IPS-18a (cell line): ENCODE results near the gene SUPT5H.
A peak's percentile ranks its signal among the peaks of the same experiment; 100 is the strongest.

ENCODE experiments used
- H3K27ac ChIP-seq: one replicate; pipeline ENCODE4 v1.5.1; 2013; ENCODE audit warnings: low read length
- H3K27me3 ChIP-seq: one replicate; pipeline ENCODE4 v1.6.1; 2013; ENCODE audit warnings: mild to moderate bottlenecking, low read length; ENCODE audit not compliant: control insufficient read depth, insufficient read depth
- H3K36me3 ChIP-seq: one replicate; pipeline ENCODE4 v1.6.1; 2013; ENCODE audit warnings: low read depth, low read length; ENCODE audit not compliant: control insufficient read depth
- H3K4me1 ChIP-seq: one replicate; pipeline ENCODE4 v1.6.1; 2013; ENCODE audit warnings: low read depth, low read length; ENCODE audit not compliant: control insufficient read depth
- H3K4me3 ChIP-seq: one replicate; pipeline ENCODE4 v1.5.1; 2013; ENCODE audit warnings: low read length
- H3K9ac ChIP-seq: one replicate; pipeline ENCODE4 v1.6.1; 2013; ENCODE audit warnings: mild to moderate bottlenecking, low read length, moderate library complexity
- H3K9me3 ChIP-seq: one replicate; pipeline ENCODE4 v1.6.1; 2013; ENCODE audit warnings: low read depth, low read length; ENCODE audit not compliant: control insufficient read depth

Gene SUPT5H

DNA sequence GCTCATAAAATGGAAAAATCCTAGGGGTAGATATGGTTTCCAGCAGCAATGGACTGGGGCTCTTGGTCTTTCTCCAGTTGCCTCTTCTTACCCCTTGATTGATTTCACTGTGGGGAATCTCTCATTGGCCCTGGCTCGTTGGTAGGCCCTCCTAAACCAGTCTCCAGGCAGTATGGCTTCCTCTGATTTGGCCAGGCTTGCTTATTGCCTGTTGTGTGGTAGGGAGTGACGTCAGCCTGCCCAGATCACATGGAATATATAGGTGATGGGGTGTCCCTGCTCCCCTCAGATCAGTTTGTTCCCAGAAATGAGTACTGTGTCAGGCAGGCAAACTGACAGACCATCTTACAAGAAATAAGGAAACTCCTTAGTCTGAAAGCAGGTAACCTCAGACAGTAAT lies 63.9 kb downstream of the SUPT5H start:
- H3K27me3 ChIP-seq, result peaks cover 73% of the 10 kb centered on the region
- H3K4me3 ChIP-seq, result no peak overlapping the region
- H3K9me3 ChIP-seq, result no peaks in the 10 kb centered on the region
- H3K27ac ChIP-seq, result no peak overlapping the region
- H3K4me1 ChIP-seq, result no peaks in the 10 kb centered on the region
- no peak overlapping the region for H3K9ac ChIP-seq
- H3K36me3 ChIP-seq, result no peaks in the 10 kb centered on the region

GRCh38 chr19:39512988-39513387 lies 67.6 kb downstream of the SUPT5H start:
- H3K4me1 ChIP-seq, result peaks cover 3% of the 10 kb centered on the region
- no peak overlapping the region for H3K27ac ChIP-seq
- H3K27me3 ChIP-seq, result peaks cover 58% of the 10 kb centered on the region
- H3K36me3 ChIP-seq, result no peaks in the 10 kb centered on the region
- no peak overlapping the region for H3K9ac ChIP-seq
- no peaks in the 10 kb centered on the region for H3K9me3 ChIP-seq
- no peak overlapping the region for H3K4me3 ChIP-seq

DNA sequence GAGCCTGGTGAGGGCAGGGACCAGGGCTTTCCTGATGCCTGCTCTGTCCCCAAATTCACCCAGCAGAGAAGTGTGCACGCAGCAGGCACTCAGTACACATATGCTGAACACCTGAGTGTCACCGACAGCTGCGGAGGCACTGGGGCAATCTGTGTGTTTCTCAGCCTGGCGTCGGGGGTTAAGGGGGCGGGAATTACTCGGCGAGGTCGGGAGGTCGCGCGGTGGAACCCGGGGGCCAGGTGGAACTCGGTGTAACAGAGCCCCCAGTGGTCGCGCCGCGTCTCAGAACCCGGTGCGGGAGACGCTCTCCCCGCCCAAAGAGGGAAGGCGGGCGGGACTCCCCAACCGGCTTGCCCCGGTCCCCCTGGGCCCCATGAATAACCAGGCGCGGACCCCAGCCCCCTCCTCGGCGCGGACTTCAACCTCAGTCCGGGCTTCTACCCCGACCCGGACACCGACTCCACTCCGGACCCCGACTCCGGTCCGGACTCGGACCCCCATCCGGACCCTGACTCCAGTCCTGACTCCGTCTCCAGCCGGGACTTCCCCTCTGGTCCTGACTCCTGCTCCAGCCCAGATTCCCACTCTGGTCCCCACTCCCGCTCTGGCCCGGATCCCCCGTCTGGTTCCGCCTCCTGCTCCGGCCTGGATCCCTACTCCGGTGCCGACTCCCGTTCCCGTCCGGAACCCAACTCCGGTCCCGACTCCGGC lies 69.6 kb downstream of the SUPT5H start, which contains the start of gene SELENOV:
TSS of gene SELENOV (plus strand) at position 300 of the 711 bp plus-strand sequence. CDS start at position 374, 74 bp downstream.
- Histone ChIP-seq H3K36me3 (no peaks in the 10 kb centered on the region), H3K27ac (peak within 1 kb of the TSS; percentile 53), H3K4me1 (peaks cover 3% of the 10 kb centered on the region), H3K4me3 (peak within 1 kb of the TSS; percentile 90), H3K9me3 (no peaks in the 10 kb centered on the region), H3K9ac (peak within 1 kb of the TSS; percentile 78), H3K27me3 (peaks cover 42% of the 10 kb centered on the region)

- peak overlapping the region; percentile 90 for H3K4me3 ChIP-seq
- H3K9ac ChIP-seq, result peak overlapping the region; percentile 78
- peaks cover 3% of the 10 kb centered on the region for H3K36me3 ChIP-seq
- H3K9me3 ChIP-seq, result no peaks in the 10 kb centered on the region
- peak overlapping the region; percentile 53 for H3K27ac ChIP-seq
- peaks cover 3% of the 10 kb centered on the region for H3K4me1 ChIP-seq
- peaks cover 42% of the 10 kb centered on the region for H3K27me3 ChIP-seq
These were observed 70.3 kb downstream of the SUPT5H start for GRCh38 chr19:39515551-39516191.

DNA sequence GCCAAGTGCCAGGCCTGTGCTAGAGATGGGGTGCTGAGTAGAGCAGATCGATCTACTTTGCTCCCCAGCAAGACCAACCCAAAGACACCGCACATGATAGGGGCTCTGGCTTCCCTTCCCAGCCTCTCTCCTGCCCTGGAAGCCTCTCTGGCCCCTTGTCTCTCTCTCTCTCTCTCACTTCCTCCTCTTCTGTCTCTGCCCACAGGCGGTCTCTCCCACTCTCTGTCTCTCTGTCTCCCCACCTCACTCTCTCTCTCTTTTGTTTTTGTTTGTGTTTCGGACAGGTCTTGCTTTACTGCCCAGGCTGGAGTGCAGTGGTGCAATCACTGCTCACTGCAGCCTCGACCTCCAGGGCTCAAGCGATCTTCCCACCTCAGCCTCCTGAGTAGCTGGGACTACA lies 70.9 kb downstream of the SUPT5H start:
- Histone ChIP-seq H3K27me3 (peaks cover 42% of the 10 kb centered on the region), H3K4me1 (peaks cover 3% of the 10 kb centered on the region), H3K27ac (no peak overlapping the region), H3K9me3 (no peaks in the 10 kb centered on the region), H3K9ac (peak overlapping the region; percentile 78), H3K36me3 (peaks cover 3% of the 10 kb centered on the region), H3K4me3 (peak overlapping the region; percentile 90)

DNA sequence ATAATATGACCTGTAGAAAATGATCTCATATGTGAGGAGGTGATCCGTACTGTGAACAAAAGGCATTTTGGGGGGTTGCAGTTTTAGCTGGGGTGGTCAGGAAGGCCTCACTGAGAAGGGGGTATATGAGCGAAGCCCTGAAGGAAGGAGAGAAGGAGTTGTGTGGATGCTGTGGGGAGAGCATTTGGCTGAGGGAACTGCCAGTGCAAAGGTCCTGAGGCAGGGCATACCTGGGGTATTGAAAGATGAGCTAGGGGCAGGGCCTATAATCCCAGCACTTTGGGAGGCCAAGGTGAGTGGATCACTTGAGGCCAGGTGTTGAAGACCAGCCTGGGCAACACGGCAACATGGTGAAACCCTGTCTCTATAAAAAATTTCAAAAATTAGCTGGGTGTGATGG lies 72.0 kb downstream of the SUPT5H start:
- H3K9me3 ChIP-seq, result no peaks in the 10 kb centered on the region
- peaks cover 3% of the 10 kb centered on the region for H3K36me3 ChIP-seq
- peaks cover 40% of the 10 kb centered on the region for H3K27me3 ChIP-seq
- H3K4me1 ChIP-seq, result peaks cover 3% of the 10 kb centered on the region
- H3K9ac ChIP-seq, result no peak overlapping the region
- no peak overlapping the region for H3K4me3 ChIP-seq
- no peak overlapping the region for H3K27ac ChIP-seq

DNA sequence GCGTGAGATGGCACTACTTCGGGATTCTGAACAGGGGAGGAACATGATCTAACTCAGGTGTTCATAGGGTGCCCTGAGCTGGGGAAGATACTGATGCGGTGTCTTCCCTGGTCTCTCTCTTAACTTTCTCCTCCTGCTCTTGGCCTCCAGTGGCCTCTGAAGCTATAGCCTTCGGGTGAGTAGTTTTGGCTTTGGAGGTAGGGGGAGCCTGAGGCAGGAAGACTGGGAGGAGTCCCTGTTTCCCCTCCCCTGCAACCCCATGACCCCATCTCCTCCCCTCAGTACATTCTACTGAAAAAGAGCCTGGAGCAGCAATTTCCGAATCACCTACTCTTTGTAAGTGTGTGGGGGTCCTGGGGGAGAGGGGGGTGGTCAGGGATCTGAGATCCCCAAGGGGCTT lies 73.1 kb downstream of the SUPT5H start:
- H3K27ac ChIP-seq, result no peak overlapping the region
- H3K4me3 ChIP-seq, result peak overlapping the region; percentile 19
- no peak overlapping the region for H3K9ac ChIP-seq
- H3K4me1 ChIP-seq, result peaks cover 3% of the 10 kb centered on the region
- no peaks in the 10 kb centered on the region for H3K9me3 ChIP-seq
- peaks cover 3% of the 10 kb centered on the region for H3K36me3 ChIP-seq
- peaks cover 30% of the 10 kb centered on the region for H3K27me3 ChIP-seq

- Histone ChIP-seq H3K9ac (no peak overlapping the region), H3K9me3 (no peaks in the 10 kb centered on the region), H3K27me3 (peaks cover 25% of the 10 kb centered on the region), H3K4me1 (peaks cover 3% of the 10 kb centered on the region), H3K27ac (no peak overlapping the region), H3K36me3 (peaks cover 3% of the 10 kb centered on the region), H3K4me3 (peak overlapping the region; percentile 19)
These were observed 73.6 kb downstream of the SUPT5H start for GRCh38 chr19:39518975-39519374.

GRCh38 chr19:39520541-39521484 lies 75.4 kb downstream of the SUPT5H start:
- Histone ChIP-seq H3K9ac (no peak overlapping the region), H3K4me1 (peaks cover 3% of the 10 kb centered on the region), H3K27me3 (peaks cover 6% of the 10 kb centered on the region), H3K27ac (no peak overlapping the region), H3K4me3 (no peak overlapping the region), H3K36me3 (peaks cover 3% of the 10 kb centered on the region), H3K9me3 (no peaks in the 10 kb centered on the region)

DNA sequence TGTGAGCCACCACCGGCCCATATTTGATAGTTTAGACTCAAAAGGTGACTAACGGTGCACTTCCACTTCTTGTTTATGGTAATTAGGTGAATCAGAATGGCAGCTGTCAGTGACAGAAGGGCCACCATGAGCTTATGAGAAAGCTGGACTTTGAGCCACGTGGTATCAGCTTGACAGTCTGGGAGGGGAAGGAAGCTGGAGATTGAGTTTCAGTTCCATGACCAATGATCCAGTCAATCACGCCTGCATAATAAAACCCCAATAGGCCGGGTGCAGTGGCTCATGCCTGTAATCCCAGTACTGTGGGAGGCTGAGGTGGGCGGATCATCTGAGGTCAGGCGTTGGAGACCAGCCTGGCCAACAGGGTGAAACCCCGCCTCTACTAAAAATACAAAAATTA lies 79.1 kb downstream of the SUPT5H start:
- H3K27ac ChIP-seq, result no peak overlapping the region
- peaks cover 3% of the 10 kb centered on the region for H3K36me3 ChIP-seq
- no peaks in the 10 kb centered on the region for H3K27me3 ChIP-seq
- H3K9me3 ChIP-seq, result no peaks in the 10 kb centered on the region
- H3K4me1 ChIP-seq, result no peaks in the 10 kb centered on the region
- no peak overlapping the region for H3K4me3 ChIP-seq
- no peak overlapping the region for H3K9ac ChIP-seq

DNA sequence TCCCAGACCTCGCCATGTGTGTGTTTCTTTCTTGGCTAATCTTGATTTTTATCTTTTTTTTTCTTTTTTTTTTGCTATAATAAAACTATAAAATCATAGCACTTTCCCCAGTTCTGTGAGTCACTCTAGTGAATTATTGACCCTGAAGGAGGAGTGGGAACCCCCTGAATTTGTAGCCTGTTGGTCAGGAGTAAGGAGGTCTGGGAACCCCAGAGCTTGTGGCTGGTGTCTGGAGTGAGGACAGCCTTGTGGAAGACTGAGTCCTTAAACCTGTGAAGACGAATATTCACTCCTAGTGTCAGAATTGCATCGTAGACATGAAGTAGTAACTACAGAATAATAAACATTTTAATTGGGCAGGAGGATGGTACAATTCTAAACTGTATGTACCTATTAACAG lies 79.8 kb downstream of the SUPT5H start:
- Histone ChIP-seq H3K4me1 (no peaks in the 10 kb centered on the region), H3K9ac (no peak overlapping the region), H3K36me3 (peaks cover 3% of the 10 kb centered on the region), H3K27me3 (no peaks in the 10 kb centered on the region), H3K9me3 (no peaks in the 10 kb centered on the region), H3K4me3 (no peak overlapping the region), H3K27ac (no peak overlapping the region)
